LHCN-M2 (cell line): ENCODE results near the gene GRIN3B. TPM values are rescaled to one million over a fixed set of nuclear protein-coding genes. Genes with fewer than 3 reads are reported as not detected.

Source experiments
- DNase-seq: peaks from one replicate; pipeline ENCODE4 v3.0.0-alpha.2; 2012; ENCODE audit warnings: low read depth
- total RNA-seq: library from RNA; depleted of rRNA; stranded (reverse); fragments of >200 nt; gene quantifications from 2 replicates; pipeline ENCODE4 v1.2.3, GENCODE V29; 2014

The GRIN3B gene
- total RNA-seq, 1 experiment from 2014 or later: 0.11 TPM

DNA sequence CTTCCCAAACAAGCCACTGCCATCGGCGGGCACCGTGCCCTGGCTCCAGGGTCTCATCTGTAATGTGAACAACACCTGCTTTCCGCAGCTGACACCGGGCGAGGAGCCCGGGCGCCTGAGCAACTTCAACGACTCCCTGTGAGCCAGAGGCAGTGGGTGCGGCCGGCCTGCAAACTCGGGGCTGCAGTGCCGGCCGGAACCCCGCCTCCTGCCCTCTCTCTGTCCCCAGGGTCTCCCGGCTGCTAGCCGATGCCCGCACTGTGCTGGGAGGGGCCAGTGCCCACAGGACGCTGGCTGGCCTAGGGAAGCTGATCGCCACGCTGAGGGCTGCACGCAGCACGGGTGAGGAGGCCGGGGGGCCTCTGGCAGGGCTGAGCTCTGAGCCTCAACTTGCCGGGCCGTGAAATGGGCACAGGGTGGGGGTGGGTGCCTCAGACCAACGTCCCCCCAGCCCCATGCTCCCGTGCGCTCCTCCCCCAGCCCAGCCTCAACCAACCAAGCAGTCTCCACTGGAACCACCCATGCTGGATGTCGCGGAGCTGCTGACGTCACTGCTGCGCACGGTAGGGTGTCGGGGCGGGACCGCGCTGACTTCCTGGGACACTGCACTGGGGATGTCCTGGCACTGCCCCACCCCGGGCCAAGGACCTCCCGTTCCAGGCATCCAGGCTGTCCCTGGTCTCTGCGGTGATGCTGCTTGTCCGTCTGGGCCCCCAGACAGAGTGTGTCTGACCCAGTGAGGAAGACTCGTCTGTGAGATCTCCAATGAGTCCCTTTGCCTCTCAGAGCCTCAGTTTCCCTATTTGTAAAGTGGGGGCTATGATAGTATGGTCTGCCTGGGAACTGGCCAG is 41.8 kb downstream of the GRIN3B start:
- peak; percentile 89 for DNase-seq

DNA sequence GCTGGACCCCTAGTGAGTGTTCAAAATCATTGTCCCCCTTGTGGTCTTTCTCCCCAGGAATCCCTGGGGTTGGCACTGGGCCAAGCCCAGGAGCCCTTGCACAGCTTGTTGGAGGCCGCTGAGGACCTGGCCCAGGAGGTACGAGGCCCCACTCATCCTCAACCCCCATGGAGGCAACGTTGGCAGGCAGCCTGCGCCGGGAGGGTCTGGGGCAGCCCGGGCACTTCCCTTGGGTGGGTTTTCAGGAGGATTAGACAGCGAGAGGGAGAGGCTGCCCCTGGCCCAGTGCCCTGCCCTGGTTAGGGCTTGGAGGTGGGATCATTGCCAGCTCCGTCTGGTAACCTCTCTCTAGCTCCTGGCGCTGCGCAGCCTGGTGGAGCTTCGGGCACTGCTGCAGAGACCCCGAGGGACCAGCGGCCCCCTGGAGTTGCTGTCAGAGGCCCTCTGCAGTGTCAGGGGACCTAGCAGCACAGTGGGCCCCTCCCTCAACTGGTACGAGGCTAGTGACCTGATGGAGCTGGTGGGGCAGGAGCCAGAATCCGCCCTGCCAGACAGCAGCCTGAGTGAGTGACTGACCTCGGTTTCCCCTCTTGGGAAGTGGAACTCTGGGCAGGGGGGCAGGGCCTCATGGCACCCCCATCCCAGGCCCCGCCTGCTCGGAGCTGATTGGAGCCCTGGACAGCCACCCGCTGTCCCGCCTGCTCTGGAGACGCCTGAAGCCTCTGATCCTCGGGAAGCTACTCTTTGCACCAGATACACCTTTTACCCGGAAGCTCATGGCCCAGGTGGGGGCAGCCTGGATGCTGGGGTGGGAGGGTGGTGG is 42.7 kb downstream of the GRIN3B start:
- DNase-seq: no peak

DNA sequence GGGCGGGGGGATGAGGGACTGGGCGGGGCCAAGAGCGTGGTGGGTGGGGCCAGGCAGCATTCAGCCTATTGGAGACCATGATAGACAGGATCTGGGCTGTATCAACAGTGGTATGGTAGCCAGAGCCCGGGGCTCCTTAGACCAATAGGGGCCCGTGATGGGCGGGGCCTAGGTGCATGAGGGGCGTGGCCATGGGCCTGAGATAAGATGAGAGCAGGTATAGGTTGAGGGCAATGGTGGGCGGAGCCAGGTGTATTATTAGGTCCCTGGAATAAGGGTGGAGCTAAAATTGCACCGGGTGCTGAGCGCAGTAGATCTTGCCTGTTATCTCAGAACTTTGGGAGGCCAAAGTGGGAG is 45.0 kb downstream of the GRIN3B start:
- no peak for DNase-seq

DNA sequence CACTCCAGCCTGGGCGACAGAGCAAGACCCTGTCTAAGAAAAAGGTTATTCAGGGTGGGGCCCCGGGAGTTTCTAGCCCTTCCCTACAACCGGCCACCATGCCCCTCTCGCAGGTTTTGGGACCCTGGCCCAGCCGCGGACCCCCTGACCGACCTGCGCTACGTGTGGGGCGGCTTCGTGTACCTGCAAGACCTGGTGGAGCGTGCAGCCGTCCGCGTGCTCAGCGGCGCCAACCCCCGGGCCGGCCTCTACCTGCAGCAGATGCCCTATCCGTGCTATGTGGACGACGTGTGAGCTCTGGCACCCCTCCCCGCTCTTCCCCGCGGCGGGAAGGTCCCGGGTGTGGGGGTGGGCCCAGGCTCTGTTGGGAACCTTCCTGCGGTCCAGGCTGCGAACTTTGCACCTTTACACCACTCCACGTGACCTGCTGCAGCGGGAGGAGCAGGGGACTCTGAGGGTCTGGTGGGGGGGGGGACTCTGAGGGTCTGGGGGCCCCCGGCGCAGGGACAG is 46.0 kb downstream of the GRIN3B start:
- no peak for DNase-seq

DNA sequence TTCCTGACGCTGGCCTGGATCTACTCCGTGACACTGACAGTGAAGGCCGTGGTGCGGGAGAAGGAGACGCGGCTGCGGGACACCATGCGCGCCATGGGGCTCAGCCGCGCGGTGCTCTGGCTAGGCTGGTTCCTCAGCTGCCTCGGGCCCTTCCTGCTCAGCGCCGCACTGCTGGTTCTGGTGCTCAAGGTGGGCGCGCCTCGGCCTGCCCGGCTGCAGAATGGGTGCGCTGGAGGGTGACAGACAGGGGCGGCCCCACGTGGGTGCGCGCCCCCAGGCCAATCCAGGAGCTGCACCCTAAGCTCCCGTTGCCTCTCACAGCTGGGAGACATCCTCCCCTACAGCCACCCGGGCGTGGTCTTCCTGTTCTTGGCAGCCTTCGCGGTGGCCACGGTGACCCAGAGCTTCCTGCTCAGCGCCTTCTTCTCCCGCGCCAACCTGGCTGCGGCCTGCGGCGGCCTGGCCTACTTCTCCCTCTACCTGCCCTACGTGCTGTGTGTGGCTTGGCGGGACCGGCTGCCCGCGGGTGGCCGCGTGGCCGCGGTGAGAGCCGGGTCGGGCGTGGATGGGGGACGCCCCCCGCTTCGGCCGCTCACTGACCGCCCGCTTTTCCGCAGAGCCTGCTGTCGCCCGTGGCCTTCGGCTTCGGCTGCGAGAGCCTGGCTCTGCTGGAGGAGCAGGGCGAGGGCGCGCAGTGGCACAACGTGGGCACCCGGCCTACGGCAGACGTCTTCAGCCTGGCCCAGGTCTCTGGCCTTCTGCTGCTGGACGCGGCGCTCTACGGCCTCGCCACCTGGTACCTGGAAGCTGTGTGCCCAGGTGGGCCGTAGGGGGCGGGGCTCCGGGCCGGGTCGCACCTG is 46.8 kb downstream of the GRIN3B start:
- DNase-seq: no peak

DNA sequence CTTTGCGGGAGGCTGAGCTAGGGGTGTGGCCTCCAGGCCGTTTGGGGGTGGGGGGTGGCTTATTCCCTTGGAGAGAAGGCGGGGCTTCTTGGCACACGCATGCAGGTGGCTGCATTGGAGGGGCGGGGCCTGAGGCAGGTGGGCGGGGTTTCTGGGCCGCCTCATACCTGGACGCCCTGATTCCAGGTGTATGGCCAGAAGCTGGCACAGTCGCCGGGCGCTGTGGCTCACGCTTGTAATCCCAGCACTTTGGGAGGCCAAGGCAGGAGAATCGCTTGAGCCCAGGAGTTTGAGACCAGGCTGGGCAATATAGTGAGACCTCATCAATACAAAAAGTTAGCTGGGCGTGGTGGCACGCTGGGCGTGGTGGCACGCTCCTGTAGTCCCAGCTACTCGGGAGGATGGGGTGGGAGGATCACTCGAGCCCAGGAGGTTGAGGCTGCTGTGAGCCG is 47.5 kb downstream of the GRIN3B start:
- DNase-seq: no peak

DNA sequence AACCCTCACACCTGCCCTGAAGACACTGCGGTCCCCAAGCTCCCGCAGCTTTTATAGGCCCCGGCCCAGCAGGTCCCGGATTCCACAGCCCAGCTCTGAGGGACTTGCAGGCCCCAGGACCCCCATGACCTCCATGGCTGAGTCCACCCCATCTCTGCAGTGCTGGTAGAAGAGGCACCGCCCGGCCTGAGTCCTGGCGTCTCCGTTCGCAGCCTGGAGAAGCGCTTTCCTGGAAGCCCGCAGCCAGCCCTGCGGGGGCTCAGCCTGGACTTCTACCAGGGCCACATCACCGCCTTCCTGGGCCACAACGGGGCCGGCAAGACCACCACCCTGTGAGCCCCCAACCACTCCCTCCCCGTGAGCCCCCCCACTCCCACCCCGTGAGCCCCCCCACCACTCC is 48.9 kb downstream of the GRIN3B start:
- no peak for DNase-seq

DNA sequence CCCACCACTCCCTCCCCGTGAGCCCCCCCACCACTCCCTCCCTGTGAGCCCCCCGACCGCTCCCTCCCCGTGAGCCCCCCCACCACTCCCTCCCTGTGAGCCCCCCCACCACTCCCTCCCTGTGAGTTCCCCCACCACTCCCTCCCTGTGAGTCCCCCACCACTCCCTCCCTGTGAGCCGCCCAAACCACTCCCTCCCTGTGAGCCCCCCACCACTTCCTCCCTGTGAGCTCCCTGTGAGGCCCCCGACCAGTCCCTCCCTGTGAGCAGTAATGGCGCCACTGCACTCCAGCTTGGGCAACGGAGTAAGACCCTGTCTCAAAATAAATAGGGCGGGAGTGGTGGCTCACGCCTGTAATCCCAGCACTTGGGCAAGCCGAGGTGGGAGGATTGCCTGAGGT is 49.6 kb downstream of the GRIN3B start:
- DNase-seq: no peak

DNA sequence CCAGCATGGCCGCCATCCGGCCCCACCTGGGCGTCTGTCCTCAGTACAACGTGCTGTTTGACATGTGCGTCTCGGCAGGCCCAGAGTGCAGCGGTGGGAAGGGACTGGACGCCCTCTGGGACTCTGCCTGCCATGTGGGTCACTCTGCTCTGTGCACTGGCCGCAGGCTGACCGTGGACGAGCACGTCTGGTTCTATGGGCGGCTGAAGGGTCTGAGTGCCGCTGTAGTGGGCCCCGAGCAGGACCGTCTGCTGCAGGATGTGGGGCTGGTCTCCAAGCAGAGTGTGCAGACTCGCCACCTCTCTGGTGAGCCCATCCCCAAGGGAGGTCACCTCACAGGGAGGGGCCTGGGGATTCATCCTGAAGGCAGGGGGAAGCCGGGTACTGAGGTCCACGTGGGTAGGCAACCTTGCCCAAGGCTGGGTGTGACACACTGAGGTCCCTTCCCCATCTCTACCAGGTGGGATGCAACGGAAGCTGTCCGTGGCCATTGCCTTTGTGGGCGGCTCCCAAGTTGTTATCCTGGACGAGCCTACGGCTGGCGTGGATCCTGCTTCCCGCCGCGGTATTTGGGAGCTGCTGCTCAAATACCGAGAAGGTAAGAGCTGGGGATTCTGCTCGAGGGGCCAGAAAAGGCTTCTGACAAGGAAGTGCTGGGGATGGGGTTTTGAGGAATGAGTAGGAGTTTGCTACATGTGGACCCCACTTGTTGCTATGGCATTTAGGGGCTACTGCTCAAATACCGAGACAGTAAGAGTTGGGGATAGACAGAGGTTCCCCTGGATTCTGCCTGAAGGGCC is 51.0 kb downstream of the GRIN3B start:
- DNase-seq: no peak

DNA sequence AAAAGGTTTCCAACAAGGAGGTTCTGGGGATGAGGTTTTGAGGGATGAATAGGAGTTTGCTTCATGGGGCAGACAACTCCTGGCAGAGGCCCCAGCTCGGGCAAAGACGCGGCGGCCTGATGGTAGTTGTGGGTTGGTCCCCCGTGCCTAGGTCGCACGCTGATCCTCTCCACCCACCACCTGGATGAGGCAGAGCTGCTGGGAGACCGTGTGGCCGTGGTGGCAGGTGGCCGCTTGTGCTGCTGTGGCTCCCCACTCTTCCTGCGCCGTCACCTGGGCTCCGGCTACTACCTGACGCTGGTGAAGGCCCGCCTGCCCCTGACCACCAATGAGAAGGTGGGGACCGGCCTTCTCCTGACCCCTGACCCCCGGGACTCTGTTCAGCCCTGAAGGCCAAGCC is 51.6 kb downstream of the GRIN3B start:
- no peak for DNase-seq

DNA sequence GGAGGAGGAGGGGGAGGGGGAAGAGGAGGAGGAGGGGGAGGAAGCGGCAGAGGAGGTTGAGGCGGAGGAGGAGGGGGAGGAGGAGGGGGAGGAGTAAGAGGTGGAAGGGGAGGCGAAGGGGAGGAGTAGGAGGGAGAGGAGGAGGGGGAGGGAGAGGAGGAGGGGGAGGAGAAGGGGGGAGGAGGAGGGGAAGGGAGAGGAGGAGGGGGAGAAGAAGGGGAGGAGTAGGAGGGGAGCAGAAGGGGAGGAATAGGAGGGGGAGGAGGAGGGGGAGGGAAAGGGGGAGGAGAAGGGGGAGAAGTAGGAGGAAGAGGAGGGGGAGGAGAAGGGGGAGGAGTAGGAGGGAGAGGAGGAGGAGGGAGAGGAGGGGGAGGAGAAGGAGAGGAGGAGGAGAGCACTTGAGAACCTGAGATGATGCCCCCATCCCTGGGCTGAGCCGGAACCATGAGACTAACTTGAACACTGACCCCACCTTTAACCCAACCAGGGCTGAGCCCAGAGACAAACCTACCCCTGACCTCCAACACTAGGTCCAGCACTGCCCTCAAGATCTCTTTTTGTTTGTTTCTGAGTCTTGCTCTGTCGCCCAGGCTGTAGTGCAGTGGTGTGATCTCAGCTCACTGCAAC is 52.2 kb downstream of the GRIN3B start:
- no peak for DNase-seq

DNA sequence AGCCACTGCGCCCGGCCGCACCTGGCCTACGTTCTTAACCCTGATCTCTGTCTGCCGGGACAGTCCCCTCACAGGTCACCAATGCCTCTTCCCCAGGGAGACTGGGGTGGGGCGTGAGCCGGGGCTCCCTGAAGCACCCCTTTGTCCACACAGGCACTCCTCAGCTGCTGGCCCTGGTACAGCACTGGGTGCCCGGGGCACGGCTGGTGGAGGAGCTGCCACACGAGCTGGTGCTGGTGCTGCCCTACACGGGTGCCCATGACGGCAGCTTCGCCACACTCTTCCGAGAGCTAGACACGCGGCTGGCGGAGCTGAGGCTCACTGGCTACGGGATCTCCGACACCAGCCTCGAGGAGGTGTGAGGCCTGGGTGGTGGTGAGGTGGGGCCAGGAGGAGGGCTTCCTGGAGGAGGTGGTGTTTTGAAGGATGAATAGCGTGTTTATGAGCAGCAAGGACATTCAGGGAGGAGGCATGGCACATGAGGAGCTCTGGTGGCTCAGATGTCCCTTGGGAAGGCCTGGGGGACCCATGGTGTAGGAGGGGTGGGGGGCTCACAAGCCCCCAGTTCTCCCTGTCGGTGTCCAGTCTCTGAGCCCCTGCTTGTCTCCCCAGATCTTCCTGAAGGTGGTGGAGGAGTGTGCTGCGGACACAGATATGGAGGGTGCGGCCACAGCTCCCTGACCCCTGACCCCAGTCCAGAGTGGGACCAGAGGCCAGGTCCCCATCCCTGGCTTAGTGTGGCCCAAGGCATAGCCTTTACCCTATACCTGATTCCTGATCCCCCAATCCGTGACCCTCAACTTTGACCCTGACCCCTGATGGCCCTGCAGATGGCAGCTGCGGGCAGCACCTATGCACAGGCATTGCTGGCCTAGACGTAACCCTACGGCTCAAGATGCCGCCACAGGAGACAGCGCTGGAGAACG is 53.2 kb downstream of the GRIN3B start:
- DNase-seq: no peak

DNA sequence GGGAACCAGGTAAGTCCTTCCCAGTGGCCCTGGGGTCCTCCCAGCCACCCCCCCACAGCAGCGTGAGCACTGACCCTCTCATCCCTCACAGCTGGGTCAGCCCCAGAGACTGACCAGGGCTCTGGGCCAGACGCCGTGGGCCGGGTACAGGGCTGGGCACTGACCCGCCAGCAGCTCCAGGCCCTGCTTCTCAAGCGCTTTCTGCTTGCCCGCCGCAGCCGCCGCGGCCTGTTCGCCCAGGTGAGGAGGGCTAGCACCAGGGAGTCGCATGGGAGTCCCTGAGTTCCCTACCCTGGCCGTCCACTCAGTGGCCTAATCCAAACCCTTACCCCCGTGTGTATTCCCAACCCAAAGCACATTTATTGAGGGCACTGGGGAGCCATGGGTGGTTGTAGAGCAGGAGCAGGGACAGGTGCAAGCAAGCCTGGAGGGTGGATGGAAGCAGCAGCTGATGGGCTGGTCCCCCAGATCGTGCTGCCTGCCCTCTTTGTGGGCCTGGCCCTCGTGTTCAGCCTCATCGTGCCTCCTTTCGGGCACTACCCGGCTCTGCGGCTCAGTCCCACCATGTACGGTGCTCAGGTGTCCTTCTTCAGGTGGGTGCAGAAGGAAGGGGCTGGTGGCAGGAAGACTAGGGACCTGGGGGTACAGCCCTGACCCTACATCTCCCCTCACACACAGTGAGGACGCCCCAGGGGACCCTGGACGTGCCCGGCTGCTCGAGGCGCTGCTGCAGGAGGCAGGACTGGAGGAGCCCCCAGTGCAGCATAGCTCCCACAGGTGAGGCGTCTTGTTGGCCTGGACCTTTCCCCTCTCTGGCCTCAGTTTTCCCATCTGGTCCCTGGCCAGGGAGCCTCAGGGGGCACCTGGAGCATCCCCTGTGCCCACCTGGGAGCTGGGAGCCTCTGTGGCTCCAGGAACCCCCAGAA is 54.1 kb downstream of the GRIN3B start:
- no peak for DNase-seq

DNA sequence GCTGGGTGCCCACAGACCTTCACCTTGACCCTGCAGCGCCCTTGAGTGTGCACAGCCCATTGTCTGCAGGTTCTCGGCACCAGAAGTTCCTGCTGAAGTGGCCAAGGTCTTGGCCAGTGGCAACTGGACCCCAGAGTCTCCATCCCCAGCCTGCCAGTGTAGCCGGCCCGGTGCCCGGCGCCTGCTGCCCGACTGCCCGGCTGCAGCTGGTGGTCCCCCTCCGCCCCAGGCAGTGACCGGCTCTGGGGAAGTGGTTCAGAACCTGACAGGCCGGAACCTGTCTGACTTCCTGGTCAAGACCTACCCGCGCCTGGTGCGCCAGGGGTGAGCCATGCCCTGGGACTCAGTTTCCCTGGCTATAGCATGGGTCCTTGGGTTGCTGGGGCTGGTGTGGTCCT is 54.8 kb downstream of the GRIN3B start:
- DNase-seq: no peak

DNA sequence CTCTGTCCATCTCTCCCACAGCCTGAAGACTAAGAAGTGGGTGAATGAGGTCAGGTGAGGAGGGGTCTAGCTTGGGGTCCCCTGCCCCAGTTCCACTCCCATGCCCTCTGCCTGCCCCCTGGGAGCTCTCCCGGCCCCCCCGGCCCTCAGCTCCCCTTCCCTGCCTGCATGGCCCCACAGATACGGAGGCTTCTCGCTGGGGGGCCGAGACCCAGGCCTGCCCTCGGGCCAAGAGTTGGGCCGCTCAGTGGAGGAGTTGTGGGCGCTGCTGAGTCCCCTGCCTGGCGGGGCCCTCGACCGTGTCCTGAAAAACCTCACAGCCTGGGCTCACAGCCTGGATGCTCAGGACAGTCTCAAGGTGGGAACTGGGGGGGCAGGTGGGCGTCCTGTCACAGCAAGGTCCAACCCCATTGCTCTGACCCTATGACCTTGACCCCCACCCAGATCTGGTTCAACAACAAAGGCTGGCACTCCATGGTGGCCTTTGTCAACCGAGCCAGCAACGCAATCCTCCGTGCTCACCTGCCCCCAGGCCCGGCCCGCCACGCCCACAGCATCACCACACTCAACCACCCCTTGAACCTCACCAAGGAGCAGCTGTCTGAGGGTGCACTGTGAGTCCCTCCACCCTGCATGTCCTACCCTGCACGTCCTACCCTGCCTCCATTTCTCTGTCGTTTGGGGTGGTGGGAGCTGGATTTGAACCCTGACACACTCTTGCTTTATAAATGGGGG is 55.8 kb downstream of the GRIN3B start:
- DNase-seq: no peak

DNA sequence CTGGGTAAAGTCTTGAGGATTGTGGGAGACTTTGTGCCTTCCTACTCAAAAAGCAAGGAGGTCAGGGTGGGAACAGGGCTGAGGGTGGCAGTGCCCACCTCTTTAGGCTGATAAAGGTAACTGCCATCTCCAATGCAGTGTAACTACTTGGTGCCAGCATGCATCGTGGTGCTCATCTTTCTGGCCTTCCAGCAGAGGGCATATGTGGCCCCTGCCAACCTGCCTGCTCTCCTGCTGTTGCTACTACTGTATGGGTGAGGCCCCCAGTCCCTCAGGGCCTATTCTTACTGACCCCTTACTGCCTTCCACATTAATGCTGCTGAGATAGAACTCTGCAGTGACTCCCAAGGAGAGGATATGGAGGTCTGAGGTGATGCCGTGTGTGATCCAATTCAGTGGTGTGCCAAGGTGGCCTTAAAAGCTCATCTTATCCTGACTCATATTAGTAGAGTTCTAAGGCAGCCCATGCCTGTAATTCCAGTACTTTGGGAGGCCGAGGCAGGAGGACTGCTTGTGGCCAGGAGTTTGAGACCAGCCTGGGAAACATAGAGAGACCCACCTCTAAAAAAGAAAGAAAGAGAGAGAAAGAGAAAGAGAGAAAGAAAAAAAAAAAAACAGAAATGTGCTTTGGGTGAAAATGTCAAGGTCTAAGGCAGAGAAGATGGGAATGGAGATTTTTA is 57.1 kb downstream of the GRIN3B start:
- DNase-seq: peak; percentile 71

DNA sequence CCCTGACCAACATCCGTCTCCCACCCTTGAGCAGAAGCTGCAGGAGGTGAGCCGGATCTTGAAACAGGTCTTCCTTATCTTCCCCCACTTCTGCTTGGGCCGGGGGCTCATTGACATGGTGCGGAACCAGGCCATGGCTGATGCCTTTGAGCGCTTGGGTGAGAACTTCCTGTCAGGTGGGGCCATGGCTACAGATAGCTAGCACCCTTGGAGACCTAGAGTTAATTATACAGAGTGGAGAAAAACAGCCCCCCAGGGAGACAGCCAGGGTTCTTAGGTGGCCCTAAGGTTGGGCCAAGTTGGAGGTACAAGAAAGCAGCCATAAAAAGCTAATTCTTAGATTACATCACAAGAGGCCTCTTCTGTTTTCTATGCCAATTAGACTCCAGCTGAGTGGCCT is 57.9 kb downstream of the GRIN3B start:
- DNase-seq: no peak
